Measurements from ENCODE around the gene GMPR.
A peak's percentile ranks its signal among the peaks of the same experiment; 100 is the strongest.
"Not testable (repeated sequence)": the region's sequence is repeated elsewhere in the genome, so short reads cannot be mapped to it uniquely, and the experiment has no call there.

GMPR gene

DNA sequence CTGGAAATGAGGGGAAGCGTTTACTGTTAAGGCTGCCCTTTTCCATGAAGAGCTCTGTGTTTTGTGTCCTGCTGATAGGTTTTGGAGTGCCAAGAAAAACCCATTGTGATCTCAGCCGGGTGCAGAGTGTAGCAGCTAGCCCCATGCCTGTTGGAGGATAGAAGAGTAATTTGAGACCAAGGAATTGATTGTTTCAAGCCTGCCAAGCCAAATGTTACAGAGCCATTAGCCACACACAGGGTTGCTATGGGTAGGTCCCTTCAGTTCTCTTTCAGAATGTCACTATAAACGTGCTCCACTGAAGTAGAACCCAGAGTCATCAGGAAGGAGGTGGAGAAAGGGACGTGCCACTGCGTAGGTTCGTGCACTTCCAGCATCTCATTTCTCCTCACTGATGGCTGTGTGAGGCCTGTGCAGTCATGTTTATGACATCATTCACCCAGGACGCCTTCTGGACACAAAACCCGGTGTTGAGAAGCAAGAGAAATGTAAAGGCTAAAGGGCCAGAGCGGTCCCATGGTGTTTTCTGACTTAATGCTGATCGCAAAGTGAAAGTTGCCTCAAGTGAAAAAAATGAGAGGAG is 6.6 kb downstream of the GMPR start:
- peak; percentile 65 for DNase-seq (ENCODE audit: low read depth, low spot score)

- DNase-seq (ENCODE audit: low read depth, low spot score) = no peak
Measured at GRCh38 chr6:16248271-16248853, 10.0 kb downstream of the GMPR start.

GRCh38 chr6:16249971-16250370 is 11.6 kb downstream of the GMPR start:
- DNase-seq (ENCODE audit: low read depth, low spot score) = peak; percentile 88

GRCh38 chr6:16251706-16252105 is 13.3 kb downstream of the GMPR start:
- no peak for DNase-seq (ENCODE audit: low read depth, low spot score)

DNA sequence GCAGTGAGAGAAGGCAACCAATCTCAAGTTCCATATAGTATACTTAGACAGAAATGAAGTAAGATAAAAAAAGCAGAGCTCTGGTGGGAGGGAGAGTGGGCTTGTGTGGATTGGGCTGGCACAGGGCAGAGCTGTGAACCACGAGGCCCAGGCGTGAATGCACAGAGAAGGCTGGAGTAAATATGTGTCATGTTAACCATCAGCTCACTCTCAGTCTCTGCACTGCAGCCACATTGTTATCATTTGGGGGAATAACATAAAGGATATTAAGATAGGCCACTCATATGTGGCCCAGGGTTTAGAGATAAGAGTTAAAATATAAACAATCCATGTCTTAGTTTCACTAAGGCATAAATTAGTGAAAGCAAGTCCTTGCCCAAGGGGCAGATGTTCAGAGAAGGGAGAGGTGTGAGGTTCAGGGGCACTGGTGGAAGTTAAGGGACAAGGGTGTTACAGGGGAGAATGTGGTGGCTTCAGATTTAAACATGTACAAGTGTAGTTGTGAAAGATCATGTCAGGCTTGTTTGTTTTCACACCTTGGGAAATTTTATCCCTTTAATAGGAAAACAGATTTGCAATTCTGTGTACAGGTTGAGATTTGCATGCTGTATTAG is 14.4 kb downstream of the GMPR start:
- no peak for DNase-seq (ENCODE audit: low read depth, low spot score)

DNA sequence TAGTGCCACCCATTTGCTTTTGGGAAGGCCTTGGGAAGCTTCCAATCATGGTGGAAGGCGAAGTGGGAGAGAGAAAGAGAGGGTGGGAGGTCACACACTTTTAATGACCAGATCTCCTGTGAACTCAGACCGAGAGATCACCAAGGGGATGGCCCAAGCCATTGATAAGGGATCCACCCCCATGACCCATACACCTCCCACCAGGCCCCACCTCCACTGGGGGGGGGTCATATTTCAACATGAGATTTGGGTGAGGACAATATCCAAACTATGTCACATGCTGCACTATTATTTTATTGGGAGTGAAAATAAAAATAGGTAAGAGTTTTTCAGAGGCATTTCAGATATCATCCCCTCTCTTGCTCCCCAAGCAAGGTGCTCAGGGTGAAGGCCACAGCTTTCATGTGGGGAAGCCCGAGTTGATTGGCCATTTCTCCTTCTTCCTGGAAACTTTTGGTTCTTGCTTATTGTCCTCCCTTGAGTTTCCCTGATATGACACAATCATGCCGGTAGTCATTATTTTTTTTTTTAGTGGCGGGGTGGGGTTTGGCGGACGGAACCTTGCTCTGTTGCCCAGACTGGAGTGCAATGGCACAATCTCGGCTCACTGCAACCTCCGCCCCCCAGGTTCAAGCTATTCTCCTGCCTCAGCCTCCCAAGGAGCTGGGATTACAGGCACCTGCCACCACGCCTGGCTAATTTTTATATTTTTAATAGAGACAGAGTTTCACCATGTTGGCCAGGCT is 15.2 kb downstream of the GMPR start:
- DNase-seq (ENCODE audit: low read depth, low spot score) = no peak

GRCh38 chr6:16254535-16254934 is 16.1 kb downstream of the GMPR start:
- DNase-seq (ENCODE audit: low read depth, low spot score) = no peak

DNA sequence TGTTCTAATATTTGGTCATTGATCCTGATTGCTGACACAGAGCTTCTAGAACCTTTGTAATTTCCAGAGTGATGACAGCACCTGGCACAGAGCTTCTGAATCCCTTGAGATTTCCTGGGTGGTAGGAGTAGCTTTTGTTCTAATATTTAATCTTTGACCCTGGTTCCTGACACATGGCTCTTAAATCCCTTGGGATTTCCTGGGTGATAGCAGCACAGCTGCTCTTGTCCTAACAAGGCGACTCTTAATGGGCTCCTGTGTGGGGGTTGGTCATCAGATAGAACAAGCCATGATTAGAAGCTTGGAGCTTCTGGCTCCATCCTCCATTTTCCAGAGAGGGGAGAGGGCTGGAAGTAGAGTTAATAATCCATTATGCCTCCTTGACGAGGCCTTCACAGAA is 18.4 kb downstream of the GMPR start:
- no peak for DNase-seq (ENCODE audit: low read depth, low spot score)

DNA sequence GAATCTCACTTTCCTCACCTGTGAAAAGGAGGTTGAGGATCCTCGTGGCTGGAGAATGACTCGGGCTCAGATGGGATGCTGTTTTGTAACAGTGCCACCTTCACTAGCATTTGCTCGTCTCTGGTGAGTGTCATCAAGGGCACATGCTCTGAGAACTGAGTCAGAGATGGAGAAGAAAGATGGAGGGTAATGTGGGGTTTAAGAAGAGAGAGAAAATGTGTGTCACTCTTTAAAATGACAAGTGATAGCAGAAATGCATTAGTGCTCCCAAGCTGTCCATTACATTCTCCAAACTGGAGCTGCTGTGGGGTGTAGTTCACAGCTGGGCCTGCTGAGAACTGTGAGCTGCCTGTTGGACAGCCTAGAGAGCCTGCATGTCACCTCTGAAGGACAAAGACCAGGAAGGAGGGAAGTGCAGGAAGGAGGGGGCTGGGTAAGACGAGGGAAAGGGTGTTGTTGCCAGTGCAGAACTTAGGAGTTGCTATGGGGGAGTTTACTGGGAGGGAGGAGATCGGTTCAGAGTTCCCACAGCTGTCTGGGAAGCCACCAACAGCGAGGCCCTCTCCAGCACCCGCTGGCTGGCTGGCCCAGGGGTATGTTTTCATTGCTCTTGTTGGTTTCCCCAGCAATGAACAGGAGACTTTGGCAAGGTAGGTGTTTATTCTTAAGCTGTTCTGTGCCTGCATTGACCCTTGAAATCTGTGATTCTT is 19.8 kb downstream of the GMPR start:
- peak; percentile 60 for DNase-seq (ENCODE audit: low read depth, low spot score)

- DNase-seq (ENCODE audit: low read depth, low spot score) = no peak
Measured at GRCh38 chr6:16258709-16259075, 20.3 kb downstream of the GMPR start.

DNA sequence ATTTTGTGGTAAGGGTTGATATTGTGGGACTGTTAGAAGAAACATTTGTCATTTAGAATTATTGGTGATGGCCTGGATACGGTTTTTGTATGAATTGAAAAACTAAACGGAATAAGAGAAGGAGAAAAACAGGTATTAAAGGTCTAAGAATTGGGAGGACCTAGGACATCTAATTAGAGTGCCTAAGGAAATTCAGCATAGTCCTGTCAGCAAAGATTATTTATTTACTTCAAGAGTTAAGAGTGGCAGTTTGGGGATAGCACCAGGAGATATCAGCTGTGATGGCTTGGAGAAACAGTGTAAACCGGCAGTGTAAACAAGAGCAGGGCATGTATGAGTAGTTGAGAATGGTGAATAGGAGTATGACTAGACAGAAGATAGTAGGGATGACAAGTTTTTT is 21.2 kb downstream of the GMPR start:
- DNase-seq (ENCODE audit: low read depth, low spot score) = not testable (repeated sequence)

- DNase-seq (ENCODE audit: low read depth, low spot score) = not testable (repeated sequence)
Measured at GRCh38 chr6:16260602-16261001, 22.2 kb downstream of the GMPR start.

GRCh38 chr6:16262773-16263172 is 24.4 kb downstream of the GMPR start:
- not testable (repeated sequence) for DNase-seq (ENCODE audit: low read depth, low spot score)

- not testable (repeated sequence) for DNase-seq (ENCODE audit: low read depth, low spot score)
Measured at GRCh38 chr6:16263464-16264099, 25.2 kb downstream of the GMPR start.

- DNase-seq (ENCODE audit: low read depth, low spot score) = no peak
Measured at GRCh38 chr6:16264785-16265184, 26.4 kb downstream of the GMPR start.

DNA sequence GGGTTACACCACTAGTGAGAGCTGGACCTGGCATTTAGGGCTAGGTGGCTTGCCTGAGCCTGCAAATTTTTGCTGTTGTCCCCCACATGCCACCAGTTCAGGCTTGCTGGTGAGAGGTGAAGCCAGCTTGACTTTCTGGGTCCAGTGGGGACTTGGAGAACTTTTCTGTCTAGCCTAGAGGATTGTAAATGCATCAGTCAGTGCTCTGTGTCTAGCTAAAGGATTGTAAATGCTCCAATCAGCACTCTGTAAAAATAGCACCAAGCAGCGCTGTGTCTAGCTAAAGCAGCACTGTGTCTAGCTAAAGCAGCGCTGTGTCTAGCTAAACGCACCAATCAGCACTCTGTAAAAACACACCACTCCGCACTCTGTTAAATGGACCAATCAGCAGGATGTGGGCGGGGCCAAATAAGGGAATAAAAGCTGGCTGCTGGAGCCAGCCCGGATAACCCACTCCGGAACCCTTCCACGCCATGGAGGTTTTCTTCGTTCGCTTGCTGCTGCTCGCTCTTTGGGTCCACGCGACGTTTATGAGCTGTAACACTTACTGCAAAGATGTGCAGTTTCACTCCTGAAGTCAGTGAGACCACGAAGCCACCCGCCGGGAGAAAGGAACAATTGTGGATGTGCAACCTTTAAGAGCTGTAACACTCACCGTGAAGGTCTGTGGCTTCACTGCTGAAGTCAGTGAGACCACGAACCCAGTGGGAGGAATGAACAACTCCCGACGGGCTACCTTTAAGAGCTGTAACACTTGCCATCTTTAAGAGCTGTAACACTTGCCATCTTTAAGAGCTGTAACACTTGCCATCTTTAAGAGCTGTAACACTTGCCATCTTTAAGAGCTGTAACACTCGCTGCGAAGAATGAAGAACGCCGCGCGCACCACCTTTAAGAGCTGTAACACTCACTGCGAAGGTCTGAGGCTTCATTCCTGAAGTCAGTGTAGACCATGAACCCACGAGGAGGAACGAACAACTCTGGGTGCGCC is 27.3 kb downstream of the GMPR start:
- DNase-seq (ENCODE audit: low read depth, low spot score) = no peak

DNA sequence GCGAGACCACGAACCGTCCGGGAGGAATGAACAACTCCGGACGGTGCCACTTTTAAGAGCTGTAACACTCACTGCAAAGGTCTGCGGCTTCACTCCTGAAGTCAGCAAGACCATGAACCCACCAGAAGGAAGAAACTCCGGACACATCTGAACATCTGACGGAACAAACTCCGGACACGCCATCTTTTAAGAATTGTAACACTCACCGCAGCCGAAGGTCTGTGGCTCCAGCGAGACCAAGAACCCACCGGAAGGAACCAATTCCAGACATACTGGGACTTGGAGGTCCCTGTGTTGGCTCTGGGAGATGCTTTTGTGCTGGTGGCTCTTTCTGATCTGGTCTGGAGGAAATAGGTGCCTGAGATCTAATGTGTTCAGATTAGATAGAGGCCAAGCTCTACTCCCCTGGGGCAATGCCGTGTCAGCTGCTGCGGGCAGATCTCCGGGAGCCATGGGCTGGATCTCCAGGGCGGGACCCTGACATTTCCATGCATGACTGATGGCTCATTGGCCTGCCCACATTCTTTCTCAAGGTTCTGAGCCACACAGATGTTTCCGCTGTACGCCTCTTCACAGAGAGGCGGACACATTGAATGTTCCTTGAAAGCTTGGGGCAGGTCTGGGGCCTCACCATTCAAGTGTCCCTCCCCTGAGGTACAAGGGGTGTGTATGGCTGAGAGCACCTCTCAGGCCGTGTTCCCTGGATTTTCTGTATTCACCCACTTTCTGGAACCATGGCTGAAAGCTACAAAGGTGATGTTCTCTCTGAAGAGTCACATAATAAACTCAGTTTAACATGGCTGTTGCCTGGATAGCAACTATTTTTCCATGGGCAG is 29.3 kb downstream of the GMPR start:
- DNase-seq (ENCODE audit: low read depth, low spot score) = no peak

GRCh38 chr6:16269442-16270070 is 31.2 kb downstream of the GMPR start:
- not testable (repeated sequence) for DNase-seq (ENCODE audit: low read depth, low spot score)
